ENCODE results near the gene CCNK. TPM values are rescaled to one million over a fixed set of nuclear protein-coding genes. Genes with fewer than 3 reads are reported as not detected.

The CCNK gene
- total and polyA plus RNA-seq, 10 of the 15 experiments (the other 5 are each of a cell fraction or from before 2014, with no cell fraction given): 10.8 to 88.0 (median 22.5) TPM

DNA sequence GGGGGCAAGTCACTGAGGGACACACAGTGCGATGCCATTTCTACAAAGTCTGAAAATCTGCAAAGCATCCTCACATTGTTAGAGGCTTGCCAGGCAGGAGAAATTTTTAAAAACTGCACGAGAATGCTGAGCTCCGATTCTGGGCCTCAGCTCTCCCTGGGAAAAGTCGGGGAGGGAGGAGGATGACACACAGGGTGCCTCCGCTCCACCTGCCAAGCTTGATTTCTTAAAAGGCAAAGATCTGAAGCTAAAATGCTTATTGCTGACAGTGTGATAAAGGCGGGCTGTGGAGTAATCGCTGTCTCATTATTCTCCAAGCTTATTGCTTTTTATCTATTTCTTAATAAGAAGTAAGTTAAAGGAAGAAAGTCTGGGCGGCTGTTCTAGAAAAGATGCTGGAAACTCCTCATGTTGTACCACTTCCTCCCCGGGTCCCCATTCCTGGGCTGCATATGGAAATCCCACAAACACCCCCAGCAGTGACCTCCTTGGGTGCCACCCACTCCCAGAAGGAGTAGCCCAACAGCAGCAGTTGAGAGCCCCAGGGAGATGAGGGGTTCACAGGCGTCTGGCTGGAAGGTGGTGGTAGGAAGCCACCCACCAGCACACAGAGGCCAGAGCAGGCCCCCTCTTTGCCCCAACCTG lies 67.8 kb downstream of the CCNK start (continued):
- TF ChIP-seq ZNF207 (IDR thresholded peaks at IDR 0.05; ENCODE audit: borderline replicate concordance) (no peak), GABPA (IDR thresholded peaks at IDR 0.05; ENCODE audit: low read depth) (no peak), EP300 (IDR thresholded peaks at IDR 0.05; ENCODE audit: borderline replicate concordance in 1 of 2, control insufficient read depth in 1 of 2, low read depth in 2 of 2, low read length in 2 of 2) (no peak)
- TF ChIP-seq, protein P1, sequence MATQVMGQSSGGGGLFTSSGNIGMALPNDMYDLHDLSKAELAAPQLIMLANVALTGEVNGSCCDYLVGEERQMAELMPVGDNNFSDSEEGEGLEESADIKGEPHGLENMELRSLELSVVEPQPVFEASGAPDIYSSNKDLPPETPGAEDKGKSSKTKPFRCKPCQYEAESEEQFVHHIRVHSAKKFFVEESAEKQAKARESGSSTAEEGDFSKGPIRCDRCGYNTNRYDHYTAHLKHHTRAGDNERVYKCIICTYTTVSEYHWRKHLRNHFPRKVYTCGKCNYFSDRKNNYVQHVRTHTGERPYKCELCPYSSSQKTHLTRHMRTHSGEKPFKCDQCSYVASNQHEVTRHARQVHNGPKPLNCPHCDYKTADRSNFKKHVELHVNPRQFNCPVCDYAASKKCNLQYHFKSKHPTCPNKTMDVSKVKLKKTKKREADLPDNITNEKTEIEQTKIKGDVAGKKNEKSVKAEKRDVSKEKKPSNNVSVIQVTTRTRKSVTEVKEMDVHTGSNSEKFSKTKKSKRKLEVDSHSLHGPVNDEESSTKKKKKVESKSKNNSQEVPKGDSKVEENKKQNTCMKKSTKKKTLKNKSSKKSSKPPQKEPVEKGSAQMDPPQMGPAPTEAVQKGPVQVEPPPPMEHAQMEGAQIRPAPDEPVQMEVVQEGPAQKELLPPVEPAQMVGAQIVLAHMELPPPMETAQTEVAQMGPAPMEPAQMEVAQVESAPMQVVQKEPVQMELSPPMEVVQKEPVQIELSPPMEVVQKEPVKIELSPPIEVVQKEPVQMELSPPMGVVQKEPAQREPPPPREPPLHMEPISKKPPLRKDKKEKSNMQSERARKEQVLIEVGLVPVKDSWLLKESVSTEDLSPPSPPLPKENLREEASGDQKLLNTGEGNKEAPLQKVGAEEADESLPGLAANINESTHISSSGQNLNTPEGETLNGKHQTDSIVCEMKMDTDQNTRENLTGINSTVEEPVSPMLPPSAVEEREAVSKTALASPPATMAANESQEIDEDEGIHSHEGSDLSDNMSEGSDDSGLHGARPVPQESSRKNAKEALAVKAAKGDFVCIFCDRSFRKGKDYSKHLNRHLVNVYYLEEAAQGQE (IDR thresholded peaks at IDR 0.05; ENCODE audit: low read depth, low read length): no peak

DNA sequence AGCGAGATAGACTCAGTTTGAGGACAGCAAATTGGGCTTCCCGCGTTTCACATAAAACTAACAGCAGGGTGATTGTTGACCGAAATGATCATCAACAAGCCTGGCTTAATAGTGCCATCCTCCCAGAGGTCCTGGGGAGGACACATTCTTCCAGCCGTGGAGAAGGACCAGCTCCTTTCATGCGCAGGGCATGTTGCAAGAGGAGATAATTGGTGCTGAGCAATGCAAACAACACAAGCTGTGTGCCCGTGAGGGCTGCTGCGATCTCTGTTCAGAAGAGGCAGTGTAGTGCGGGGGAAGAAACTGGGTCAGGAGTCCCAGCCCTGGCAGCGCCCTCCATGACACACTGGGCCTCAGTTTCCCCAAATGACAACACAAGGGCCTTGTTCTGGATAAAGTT lies 68.5 kb downstream of the CCNK start:
- intact Hi-C loops (cut with micrococcal nuclease; ENCODE audit: unreplicated experiment) (no loop called here), in situ Hi-C loops (cut with MboI) (no loop called here)
- Histone ChIP-seq H3K27me3 (replicated peaks in 1 of 2; ENCODE audit: control insufficient read depth in 2 of 2, insufficient read depth in 2 of 2, low read length in 1 of 2) (no peaks in the 10 kb centered on the region), H4K20me1 (ENCODE audit: control insufficient read depth, insufficient read depth) (no peaks in the 10 kb centered on the region), H3K27ac (ENCODE audit: control insufficient read depth, insufficient read depth) (no peak overlapping the region), H3K79me2 (ENCODE audit: control insufficient read depth, insufficient read depth, low read length) (no peaks in the 10 kb centered on the region), H3K9ac (ENCODE audit: control insufficient read depth, insufficient read depth, low read length) (no peak overlapping the region), H3K9me3 (replicated peaks; ENCODE audit: control insufficient read depth, insufficient read depth, low read length) (no peaks in the 10 kb centered on the region), H3K4me2 (ENCODE audit: control insufficient read depth, insufficient read depth) (no peak overlapping the region), H3K4me1 (ENCODE audit: control insufficient read depth, insufficient read depth, low read length) (0 out of 2 replicates have a peak, but pooled peaks cover 2% of the 10 kb centered on the region), H2AFZ (ENCODE audit: control insufficient read depth, low read depth, low read length) (no peak overlapping the region), H3K36me3 (ENCODE audit: control insufficient read depth in 2 of 2, insufficient read depth in 2 of 2, low read length in 1 of 2) (no peaks in the 10 kb centered on the region), H3K4me3 (no peak overlapping the region)
- ATAC-seq (no peak), FAIRE-seq (no peak), DNase-seq (ENCODE audit: low read depth, low spot score) (no peak)
- POLR2A ChIA-PET: no interaction called here
- RAD21 ChIA-PET (ENCODE audit: unreplicated experiment): interaction anchor here (0.6 kb wide), 1 partner anchor 52 kb away, joined by 5 read pairs; no protein-coding TSS in a partner anchor
- TF ChIP-seq EED (IDR thresholded peaks at IDR 0.05; ENCODE audit: low read depth) (no peak), HDGF (IDR thresholded peaks at IDR 0.05) (no peak), CREM (IDR thresholded peaks at IDR 0.05; ENCODE audit: low read depth) (no peak), MXI1 (IDR thresholded peaks at IDR 0.05; ENCODE audit: low read depth, low read length) (no peak), EP300 (IDR thresholded peaks at IDR 0.05; ENCODE audit: borderline replicate concordance in 1 of 2, control insufficient read depth in 1 of 2, low read depth in 2 of 2, low read length in 2 of 2) (no peak)
- TF ChIP-seq, protein P2, sequence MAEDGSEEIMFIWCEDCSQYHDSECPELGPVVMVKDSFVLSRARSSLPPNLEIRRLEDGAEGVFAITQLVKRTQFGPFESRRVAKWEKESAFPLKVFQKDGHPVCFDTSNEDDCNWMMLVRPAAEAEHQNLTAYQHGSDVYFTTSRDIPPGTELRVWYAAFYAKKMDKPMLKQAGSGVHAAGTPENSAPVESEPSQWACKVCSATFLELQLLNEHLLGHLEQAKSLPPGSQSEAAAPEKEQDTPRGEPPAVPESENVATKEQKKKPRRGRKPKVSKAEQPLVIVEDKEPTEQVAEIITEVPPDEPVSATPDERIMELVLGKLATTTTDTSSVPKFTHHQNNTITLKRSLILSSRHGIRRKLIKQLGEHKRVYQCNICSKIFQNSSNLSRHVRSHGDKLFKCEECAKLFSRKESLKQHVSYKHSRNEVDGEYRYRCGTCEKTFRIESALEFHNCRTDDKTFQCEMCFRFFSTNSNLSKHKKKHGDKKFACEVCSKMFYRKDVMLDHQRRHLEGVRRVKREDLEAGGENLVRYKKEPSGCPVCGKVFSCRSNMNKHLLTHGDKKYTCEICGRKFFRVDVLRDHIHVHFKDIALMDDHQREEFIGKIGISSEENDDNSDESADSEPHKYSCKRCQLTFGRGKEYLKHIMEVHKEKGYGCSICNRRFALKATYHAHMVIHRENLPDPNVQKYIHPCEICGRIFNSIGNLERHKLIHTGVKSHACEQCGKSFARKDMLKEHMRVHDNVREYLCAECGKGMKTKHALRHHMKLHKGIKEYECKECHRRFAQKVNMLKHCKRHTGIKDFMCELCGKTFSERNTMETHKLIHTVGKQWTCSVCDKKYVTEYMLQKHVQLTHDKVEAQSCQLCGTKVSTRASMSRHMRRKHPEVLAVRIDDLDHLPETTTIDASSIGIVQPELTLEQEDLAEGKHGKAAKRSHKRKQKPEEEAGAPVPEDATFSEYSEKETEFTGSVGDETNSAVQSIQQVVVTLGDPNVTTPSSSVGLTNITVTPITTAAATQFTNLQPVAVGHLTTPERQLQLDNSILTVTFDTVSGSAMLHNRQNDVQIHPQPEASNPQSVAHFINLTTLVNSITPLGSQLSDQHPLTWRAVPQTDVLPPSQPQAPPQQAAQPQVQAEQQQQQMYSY (CRISPR knock-in tag; IDR thresholded peaks at IDR 0.05): no peak
- TF ChIP-seq, protein P3, sequence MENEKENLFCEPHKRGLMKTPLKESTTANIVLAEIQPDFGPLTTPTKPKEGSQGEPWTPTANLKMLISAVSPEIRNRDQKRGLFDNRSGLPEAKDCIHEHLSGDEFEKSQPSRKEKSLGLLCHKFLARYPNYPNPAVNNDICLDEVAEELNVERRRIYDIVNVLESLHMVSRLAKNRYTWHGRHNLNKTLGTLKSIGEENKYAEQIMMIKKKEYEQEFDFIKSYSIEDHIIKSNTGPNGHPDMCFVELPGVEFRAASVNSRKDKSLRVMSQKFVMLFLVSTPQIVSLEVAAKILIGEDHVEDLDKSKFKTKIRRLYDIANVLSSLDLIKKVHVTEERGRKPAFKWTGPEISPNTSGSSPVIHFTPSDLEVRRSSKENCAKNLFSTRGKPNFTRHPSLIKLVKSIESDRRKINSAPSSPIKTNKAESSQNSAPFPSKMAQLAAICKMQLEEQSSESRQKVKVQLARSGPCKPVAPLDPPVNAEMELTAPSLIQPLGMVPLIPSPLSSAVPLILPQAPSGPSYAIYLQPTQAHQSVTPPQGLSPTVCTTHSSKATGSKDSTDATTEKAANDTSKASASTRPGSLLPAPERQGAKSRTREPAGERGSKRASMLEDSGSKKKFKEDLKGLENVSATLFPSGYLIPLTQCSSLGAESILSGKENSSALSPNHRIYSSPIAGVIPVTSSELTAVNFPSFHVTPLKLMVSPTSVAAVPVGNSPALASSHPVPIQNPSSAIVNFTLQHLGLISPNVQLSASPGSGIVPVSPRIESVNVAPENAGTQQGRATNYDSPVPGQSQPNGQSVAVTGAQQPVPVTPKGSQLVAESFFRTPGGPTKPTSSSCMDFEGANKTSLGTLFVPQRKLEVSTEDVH (IDR thresholded peaks at IDR 0.05; ENCODE audit: low read depth, partially characterized antibody): no peak
- SMC1A ChIA-PET (ENCODE audit: uncharacterized antibody, unreplicated experiment): no interaction called here
- CTCF ChIA-PET: no interaction called here
- no TSS peak for BruUV-seq (replicated peaks)
- 42% methylated on average over 10 of the region's 10 CpGs for WGBS (ENCODE audit: insufficient coverage, insufficient replicate concordance, low lambda C conversion rate, missing lambda C conversion rate)

Measured in GM12878 (cell line).